DND-41 (cell line): ENCODE measurements around the gene GANAB.
A peak's percentile ranks its signal among the peaks of the same experiment; 100 is the strongest.
"Not testable (repeated sequence)": the region's sequence is repeated elsewhere in the genome, so short reads cannot be mapped to it uniquely, and the experiment has no call there.

Experiments
- ATAC-seq: fragments of 200-7000 bp; cut with Tn5 transposase; 3 replicates; pipeline ENCODE4 v1.9.1; 2021; ENCODE audit warnings: low read depth; ENCODE audit not compliant: insufficient read depth
- DNase-seq: peaks from one replicate; pipeline ENCODE4 v3.0.0-alpha.2; 2020
- H2AFZ ChIP-seq: 2 replicates; pipeline ENCODE4 v1.6.0; 2012; ENCODE audit warnings: low read depth, low read length
- H3K27ac ChIP-seq: 2 replicates; pipeline ENCODE4 v1.5.1; 2012; ENCODE audit warnings: low read length, inconsistent platforms
- H3K27me3 ChIP-seq: fragments of 200-600 bp; sonication (generic); 2 replicates; pipeline ENCODE4 v1.6.0; 2012; ENCODE audit warnings: low read length, mild to moderate bottlenecking, inconsistent platforms; ENCODE audit not compliant: insufficient read depth, poor library complexity
- H3K36me3 ChIP-seq: 2 replicates; pipeline ENCODE4 v1.5.1; 2012; ENCODE audit warnings: low read length, inconsistent platforms; ENCODE audit not compliant: insufficient read depth
- H3K4me1 ChIP-seq: 2 replicates; pipeline ENCODE4 v1.5.1; 2012; ENCODE audit warnings: mild to moderate bottlenecking, low read length; ENCODE audit not compliant: insufficient read depth
- H3K4me2 ChIP-seq: 2 replicates; pipeline ENCODE4 v1.6.0; 2012; ENCODE audit warnings: mild to moderate bottlenecking, moderate library complexity, low read length, inconsistent platforms; ENCODE audit not compliant: insufficient read depth
- H3K4me3 ChIP-seq, 2 experiments: fragments of 200-600 bp in 1 of 2; shearing (Covaris generic) in 1 of 2; 2 replicates each; pipeline ENCODE4 v1.5.1; 2012 to 2016; ENCODE audit warnings: inconsistent platforms in 2 of 2, low read length in 2 of 2, mild to moderate bottlenecking in 2 of 2, low read depth in 1 of 2, moderate library complexity in 1 of 2
- H3K79me2 ChIP-seq: 2 replicates; pipeline ENCODE4 v1.6.0; 2012; ENCODE audit warnings: low read length, inconsistent platforms; ENCODE audit not compliant: insufficient read depth
- H3K9ac ChIP-seq: 2 replicates; pipeline ENCODE4 v1.6.0; 2012; ENCODE audit warnings: low read depth, mild to moderate bottlenecking, inconsistent platforms, low read length, moderate library complexity
- H3K9me3 ChIP-seq: 2 replicates; pipeline ENCODE4 v1.5.1; 2012; ENCODE audit warnings: low read length, moderate library complexity, mild to moderate bottlenecking, inconsistent platforms; ENCODE audit not compliant: insufficient read depth, severe bottlenecking
- H4K20me1 ChIP-seq: 2 replicates; pipeline ENCODE4 v1.6.0; 2012; ENCODE audit warnings: low read length; ENCODE audit not compliant: insufficient read depth
- CTCF ChIP-seq: IDR thresholded peaks from 2 replicates; pipeline ENCODE4 v1.5.1; 2012; ENCODE audit warnings: borderline replicate concordance, low read length, moderate library complexity, mild to moderate bottlenecking; ENCODE audit not compliant: poor library complexity, severe bottlenecking; ENCODE audit errors: extremely low read depth
- EZH2 ChIP-seq: IDR thresholded peaks from 3 replicates; pipeline ENCODE4 v1.6.1; 2012; ENCODE audit warnings: borderline replicate concordance, low read depth, mild to moderate bottlenecking, moderate library complexity, low read length, inconsistent platforms; ENCODE audit not compliant: severe bottlenecking

Gene GANAB

DNA sequence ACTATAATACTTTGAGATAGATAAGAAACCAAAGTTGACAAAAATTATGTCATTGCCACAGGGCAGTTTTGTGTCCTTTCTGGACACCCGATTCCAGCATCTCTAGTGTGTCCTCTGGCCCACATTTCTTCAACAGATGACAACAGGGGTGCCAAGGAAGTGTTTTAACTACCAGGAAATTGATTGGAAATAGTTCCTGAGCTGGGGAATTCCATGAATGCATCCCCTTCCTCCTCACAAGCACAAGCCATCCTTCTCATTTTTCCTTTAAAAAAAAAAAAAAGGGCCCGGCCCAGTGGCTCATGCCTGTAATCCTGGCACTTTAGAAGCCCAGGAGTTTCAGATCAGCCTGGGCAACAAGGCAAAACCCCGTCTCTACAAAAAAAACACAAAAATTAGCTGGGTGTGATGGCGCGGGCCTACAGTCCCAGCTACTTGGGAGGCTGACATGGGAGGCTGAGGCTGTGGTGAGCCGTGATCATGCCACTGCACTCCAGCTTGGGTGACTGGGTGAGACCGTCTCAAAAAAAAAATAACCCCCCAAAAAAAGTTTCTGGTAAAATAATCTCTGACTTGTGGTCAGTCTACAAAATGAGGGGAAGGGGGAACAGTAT is 23.8 kb downstream of the GANAB start:
- Histone ChIP-seq H3K9me3 (no peaks in the 10 kb centered on the region), H3K27me3 (no peaks in the 10 kb centered on the region), H3K9ac (peak overlapping the region; percentile 89; the same call in 1 of the 2 replicates), H3K36me3 (peaks cover 32% of the 10 kb centered on the region), H3K4me2 (peak overlapping the region; percentile 81; the same call in 1 of the 2 replicates), H3K79me2 (peaks cover 19% of the 10 kb centered on the region), H4K20me1 (no peaks in the 10 kb centered on the region), H3K4me3 (0 out of 4 replicates have a peak overlapping the region, but pooled peaks of 1 of the 2 experiments have one; percentile 77), H3K4me1 (peaks cover 21% of the 10 kb centered on the region), H2AFZ (peak overlapping the region; percentile 65; the same call in 1 of the 2 replicates), H3K27ac (peak overlapping the region; percentile 74)
- no peak for TF ChIP-seq CTCF
- no peak for TF ChIP-seq EZH2
- DNase-seq (no peak), ATAC-seq (no peak)

DNA sequence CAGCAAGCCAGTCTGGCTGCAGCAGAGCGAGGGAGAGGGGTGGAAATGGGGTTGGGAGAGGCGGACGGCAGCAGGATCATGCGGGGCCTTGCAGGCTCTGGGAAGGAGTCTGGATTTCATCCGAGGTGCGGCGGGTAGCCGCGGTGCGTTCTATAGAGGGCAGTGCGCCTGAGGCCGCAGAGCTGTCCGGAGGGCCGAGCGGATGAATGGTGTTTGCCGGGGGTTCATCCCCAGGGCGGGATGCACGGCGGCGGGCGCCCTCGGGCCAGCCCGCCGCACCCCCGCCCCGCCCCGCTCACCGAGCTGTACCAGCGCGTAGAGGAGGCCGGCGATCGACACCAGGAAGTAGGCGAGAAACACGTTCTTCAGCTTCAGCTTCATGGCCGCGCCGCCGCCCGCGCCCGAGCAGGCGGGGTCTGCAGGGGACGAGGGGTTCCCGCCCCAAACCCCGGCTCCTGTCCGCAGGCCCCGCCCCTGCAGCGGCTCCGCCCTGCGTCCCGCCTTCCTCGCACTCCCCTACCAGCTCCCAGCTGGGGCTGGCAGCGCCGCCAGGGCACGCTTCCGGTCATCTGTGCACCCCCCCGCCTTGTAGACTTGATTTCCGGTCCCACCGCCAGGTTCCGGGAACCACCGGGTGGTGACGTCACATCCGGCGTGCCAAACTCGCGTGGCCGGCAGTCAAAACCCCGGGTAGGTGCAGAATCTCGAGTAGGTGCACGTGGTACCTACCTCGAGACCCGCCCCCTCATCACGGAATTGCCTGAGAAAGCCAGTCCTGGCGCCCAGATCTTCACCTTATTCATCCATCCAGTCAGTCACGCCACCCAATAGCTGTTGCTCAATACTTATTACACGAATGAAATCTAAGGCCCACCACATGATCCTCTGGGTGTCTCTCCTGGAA is 24.6 kb downstream of the GANAB start, which contains the start of gene B3GAT3:
TSS of gene B3GAT3 (minus strand) at position 420 of the 904 bp plus-strand sequence. CDS start at position 381, 39 bp downstream.
- ATAC-seq (peak; percentile 85), DNase-seq (peak; percentile 91)
- H3K4me3 ChIP-seq: peak within 1 kb of the TSS; percentile 56 to 77
- TF ChIP-seq CTCF (peak; percentile 2), EZH2 (no peak)
- no peaks in the 10 kb centered on the region for H4K20me1 ChIP-seq
- peak within 1 kb of the TSS; percentile 81 for H3K4me2 ChIP-seq
- H3K27me3 ChIP-seq: no peaks in the 10 kb centered on the region
- peak within 1 kb of the TSS; percentile 74 for H3K27ac ChIP-seq
- peak within 1 kb of the TSS; percentile 65 for H2AFZ ChIP-seq
- H3K4me1 ChIP-seq: peaks cover 21% of the 10 kb centered on the region
- H3K9me3 ChIP-seq: no peaks in the 10 kb centered on the region
- H3K9ac ChIP-seq: peak within 1 kb of the TSS; percentile 89
- H3K36me3 ChIP-seq: peaks cover 28% of the 10 kb centered on the region
- peaks cover 19% of the 10 kb centered on the region for H3K79me2 ChIP-seq

DNA sequence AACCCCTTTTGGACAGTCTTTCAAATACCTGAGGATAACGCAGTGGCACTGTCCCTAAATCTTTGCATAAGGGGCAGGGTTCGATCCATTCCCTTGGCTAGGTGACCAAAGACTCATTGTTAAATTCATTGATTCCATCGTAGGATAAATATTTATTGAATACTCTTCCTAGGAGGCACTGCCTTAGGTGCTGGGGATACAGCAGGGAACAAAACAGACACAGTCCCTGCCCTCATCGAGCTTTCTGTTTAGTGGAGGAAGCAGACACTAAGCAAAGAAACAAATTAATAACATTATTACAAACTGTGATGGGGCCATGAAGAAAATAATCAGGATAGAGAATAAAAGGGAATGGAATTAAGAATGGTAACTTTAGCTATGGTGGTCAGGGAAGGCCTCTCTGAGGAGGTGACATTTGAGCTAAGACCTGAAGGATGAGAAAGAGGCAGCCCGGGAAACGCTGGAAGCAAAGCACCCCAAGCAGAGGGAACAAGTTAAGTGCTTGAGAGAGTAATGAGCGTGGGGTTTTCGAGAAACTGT is 25.3 kb downstream of the GANAB start:
- Histone ChIP-seq H3K4me2 (peak overlapping the region; percentile 81), H2AFZ (peak overlapping the region; percentile 65), H3K9me3 (no peaks in the 10 kb centered on the region), H3K79me2 (peaks cover 19% of the 10 kb centered on the region), H3K27me3 (no peaks in the 10 kb centered on the region), H3K4me3 (peak overlapping the region; percentile 56 to 77), H3K36me3 (peaks cover 21% of the 10 kb centered on the region), H4K20me1 (no peaks in the 10 kb centered on the region), H3K4me1 (peaks cover 21% of the 10 kb centered on the region), H3K27ac (peak overlapping the region; percentile 74), H3K9ac (peak overlapping the region; percentile 89)
- TF ChIP-seq CTCF (no peak), EZH2 (no peak)
- no peak for ATAC-seq
- DNase-seq: no peak

- H2AFZ ChIP-seq, H4K20me1 ChIP-seq, H3K4me3 ChIP-seq, H3K27ac ChIP-seq, H3K9ac ChIP-seq, DNase-seq, H3K27me3 ChIP-seq, H3K9me3 ChIP-seq, ATAC-seq, H3K4me2 ChIP-seq: not testable (repeated sequence)
- H3K79me2 ChIP-seq: peaks cover 21% of the 10 kb centered on the region
- peaks cover 20% of the 10 kb centered on the region for H3K36me3 ChIP-seq
- H3K4me1 ChIP-seq: peaks cover 22% of the 10 kb centered on the region
Measured at GRCh38 chr11:62616957-62617356, 29.5 kb downstream of the GANAB start.
